Effector CD8-positive, alpha-beta T cell (primary cell): ENCODE measurements around the gene ASPG.

Experiments used
- DNase-seq: peaks from one replicate; lab custom pipeline; 2025; lab: John Stamatoyannopoulos, UW

ASPG gene

GRCh38 chr14:104075530-104076151, 9.9 kb upstream of the ASPG start:
- no peak for DNase-seq

DNA sequence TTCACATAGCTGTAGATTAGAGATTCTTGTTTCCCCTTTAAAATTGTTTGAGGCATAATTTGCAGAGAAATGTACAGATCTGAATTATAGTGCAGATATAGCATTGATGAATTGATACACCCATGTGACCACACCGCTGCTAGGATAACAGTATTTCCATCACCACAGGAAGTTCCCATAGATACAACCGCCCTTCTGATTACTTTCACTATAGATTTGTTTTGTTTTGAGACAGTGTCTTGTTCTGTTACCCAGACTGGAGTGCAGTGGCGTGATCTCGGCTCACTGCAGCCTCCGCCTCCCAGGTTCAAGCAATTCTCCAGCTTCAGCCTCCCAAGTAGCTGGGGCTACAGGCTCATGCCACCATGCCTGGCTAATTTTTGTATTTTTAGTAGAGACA, 8.8 kb upstream of the ASPG start:
- DNase-seq = no peak

DNA sequence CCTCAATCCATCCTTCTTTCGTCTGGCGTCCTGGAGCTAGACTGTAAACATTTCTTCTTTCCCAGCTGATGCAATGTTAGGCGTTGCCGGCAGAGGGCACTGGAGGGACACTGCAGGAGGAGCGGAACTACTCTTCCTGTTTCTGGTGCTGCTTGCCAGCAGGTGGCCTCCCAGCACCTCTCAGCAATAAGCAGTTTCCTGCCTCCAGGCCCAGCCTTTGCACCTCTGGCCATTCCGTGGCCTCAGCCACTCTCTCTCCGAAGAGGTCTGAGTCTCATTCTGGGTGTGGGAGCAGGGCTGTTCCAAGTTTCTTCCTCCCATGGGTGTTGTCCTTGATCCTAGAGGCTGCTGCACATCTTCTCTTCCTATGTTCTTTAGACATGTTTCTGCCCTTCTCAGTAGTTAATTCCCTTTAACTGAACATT, 7.5 kb upstream of the ASPG start:
- peak; percentile 76 for DNase-seq

DNA sequence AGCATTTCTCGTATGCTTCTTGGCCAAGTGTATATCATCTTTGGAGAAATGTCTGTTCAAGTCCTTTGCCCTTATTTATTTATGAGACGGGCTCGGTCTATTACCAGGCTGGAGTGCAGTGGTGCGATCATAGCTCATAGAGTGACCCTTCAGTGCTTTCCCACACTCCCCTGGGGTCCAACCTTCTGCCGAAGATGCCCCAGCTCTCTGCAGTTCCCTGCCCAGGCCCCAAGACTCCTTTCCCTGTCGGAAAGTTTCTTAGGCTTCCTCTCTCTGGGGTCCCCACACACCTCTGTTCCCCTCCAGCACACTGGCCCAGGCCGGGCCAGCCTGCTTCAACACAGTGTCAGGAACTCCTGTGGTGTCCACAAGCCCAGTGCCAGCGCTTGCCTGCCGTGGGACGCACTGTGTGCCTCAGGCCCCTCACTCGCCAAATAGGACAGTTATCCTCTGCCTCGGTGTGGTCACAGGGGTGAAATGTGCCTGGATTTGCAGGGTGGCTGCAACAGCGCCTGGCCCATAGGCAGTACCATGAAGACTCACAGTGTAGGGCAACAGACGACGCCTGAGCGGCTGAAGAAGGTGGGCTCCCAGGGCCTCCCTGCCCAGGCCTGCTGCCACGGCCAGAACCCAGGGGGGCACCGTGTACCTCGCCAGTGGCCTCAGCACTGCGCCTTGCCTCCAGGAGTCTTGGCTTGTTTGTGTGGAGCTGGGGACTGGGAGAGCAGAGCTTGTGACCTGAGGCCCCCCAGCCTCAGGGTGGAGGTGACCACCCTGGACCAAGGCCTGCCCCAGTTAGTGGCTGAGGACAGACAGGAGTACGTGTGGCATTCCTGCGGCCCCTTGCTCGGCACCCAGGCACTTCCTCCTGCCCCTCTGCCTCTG, 4.9 kb upstream of the ASPG start:
- no peak for DNase-seq

DNA sequence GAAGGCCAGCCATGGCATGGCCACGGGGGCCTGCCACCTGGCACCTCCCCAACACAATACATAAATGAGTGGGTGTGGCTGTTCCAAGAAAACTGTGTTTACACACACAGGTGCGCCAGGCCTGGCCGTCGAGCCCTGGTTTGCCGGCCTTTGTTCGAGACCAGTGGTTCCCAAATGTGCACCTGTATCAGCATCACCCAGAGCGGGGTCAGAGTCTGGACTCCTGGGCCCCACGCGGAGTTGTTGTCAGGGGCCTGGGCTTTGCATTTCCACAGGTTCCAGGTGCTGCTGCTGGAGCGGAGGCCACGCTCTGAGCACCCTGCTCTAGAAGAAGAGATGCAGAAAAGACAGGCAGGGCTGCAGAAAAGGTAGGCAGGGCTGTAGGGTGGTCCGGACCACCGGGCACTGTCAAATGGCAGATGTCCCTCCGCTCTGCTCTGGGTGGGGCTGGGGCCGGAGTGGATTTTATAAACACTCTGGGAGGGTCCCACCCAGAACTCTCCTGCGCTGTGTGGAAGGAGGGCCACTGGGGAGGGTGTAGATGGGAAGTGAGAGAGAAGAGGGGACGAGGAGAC, 4.2 kb upstream of the ASPG start:
- no peak for DNase-seq

DNA sequence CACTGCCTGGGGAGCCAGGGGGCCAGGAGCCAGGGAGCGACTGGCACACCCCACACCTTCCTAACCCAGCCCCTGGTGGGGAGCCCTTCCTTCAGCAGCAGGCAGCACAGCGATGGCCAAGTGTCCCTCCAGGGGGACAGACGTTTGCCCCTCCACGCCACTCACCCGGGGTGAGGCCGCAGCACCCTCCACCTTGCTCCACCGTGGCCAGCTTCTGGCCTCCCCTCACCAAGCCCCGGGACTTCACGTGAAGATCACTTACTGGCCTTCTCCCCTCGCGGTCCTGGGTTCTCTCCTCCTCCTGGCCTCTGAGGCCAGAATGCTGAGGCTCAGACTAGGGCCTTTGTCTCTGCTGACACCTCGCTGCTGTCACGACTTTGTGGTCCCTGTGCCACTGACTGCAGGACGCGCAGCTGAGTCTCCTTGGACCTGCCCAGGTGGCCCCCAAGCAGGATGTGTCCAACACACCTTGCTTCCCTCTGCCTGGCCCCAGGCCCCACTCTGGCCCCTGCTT, 3.5 kb upstream of the ASPG start:
- DNase-seq = no peak

DNA sequence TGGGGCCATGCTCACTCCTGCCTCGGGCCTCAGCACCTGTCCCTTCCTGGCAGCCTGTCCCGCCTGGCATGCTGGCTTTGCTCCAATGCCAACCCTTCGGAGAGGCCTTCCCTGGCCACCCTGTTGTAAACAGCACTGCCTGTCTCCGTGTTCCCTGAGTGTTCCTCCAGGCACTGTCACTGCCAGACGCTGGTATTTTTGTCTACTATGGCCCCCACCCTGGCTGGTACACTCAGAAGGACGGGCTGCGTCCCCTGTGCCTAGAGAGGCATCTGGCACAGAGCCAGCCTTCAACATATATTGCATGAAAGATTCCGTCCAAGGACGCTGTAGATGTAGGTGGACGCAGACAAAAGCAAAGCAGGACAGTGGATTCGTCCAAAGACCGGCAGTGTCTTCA, 2.7 kb upstream of the ASPG start:
- DNase-seq = no peak

DNA sequence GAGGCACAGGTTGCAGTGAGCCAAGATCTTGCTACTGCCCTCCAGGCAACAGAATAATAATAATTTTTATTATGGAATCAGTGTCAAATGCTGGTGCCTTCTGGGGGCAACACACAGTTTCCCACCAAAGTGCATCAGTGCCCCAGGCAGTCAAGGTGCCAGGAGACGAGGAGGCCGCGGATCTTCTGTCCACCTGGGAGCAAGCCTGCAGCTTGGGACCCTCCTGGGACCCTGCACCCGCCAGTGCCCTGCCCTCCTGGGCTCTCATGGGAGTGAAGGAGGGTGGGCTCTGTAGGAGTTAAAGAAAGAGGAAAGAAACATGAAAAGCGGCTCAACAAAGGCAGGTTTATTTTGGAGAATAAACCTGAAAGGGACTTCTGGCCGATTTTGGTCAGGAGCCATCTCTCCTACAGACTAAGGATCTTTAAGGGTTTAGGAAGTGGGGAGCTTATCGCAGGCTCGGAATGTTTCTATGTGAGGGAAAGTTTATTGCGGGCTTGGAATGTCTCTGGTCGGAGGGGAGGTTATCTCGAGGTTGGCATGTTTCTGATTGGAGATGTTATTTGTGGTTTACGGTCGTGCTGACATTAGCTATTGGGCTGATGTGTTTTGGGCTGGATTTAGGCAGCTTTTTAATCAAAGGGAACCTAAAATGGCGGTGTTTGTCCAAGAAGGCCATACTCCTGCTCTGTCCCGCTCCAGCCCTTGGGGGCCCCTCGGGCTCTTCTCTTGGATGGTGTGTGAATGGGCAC, 1.1 kb upstream of the ASPG start:
- no peak for DNase-seq

- no peak for DNase-seq
These were observed 345 bp downstream of the ASPG start for GRCh38 chr14:104085889-104086201.

DNA sequence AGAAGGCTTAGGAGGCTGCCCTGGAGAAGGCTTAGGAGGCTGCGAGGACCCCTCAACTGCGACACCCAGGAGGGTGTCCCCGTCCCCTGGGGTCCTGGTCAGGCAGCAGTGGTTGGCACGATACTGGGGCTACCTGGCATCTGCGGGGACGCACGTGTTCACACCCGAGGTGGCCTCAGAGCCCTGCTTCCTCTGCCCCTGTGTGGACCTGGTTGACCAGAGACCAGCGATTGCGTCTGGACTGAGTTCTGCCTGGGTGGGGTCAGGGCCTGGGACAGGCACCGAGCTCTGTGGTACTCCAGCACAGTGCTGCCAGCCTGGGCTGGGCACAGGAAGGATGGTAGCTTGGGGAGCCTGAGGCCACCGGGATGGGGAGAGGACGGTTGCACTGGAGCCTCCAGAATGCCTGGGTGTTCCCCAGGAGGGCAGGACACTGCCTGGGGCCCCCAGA, 735 bp downstream of the ASPG start:
- DNase-seq = no peak

DNA sequence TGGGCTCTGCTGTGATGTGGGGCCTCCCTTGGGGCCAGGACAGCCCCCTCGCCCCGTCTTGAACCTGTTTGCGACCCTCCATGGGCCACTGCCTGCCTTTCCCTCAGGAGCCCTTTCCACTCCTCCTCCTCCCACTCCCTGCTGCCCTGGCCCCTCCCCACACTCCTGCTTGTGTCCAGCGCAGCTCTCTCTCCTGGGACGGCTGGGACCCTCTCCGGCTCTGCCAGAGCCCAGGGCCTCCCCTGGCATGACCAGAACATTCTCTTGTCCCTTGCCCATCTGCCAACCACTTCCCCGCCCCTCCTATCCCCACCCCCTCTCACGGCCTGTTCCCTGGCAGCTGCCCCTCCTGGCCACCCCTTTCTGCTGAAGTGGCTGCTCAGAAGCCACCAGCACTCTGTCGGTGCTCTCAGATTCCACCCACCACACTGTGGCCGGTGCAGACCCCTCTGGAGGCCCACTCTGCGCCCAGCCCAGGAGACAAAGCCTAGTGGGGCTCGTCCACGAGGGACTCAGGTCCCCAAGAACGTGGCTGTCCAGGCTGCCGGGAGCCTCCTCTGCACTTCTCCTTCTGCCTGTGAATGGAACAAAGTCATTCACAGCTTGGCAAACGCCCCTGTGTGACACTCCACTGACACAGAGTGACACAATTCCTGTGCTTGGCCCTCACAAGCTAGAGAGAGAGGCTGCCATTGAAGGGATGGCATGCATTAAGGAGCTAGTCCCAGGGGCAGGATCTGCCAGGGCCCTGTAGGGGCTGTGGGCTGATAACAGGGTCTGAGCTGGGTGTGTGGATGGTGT, 1.4 kb downstream of the ASPG start:
- DNase-seq = no peak

DNA sequence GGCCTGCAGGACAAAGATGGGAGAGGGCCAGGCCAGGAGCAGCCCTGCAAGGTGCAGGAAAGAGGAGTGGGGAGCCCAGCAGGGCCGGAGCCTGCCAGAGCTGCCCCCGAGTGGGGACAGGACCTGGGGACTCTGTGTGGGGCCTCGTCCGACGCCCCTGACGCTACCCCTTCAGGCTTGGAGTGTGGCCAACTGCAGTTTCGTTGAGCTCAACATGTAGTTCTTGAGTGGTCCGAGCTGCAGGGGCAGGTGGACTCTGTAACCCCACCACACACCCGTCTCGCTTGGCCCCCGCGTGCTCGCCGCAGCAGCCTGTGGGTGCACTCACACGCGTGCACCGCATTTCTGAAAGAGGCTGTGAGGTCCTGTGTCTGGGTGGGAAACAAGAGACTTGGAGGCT, 2.0 kb downstream of the ASPG start:
- DNase-seq = no peak

DNA sequence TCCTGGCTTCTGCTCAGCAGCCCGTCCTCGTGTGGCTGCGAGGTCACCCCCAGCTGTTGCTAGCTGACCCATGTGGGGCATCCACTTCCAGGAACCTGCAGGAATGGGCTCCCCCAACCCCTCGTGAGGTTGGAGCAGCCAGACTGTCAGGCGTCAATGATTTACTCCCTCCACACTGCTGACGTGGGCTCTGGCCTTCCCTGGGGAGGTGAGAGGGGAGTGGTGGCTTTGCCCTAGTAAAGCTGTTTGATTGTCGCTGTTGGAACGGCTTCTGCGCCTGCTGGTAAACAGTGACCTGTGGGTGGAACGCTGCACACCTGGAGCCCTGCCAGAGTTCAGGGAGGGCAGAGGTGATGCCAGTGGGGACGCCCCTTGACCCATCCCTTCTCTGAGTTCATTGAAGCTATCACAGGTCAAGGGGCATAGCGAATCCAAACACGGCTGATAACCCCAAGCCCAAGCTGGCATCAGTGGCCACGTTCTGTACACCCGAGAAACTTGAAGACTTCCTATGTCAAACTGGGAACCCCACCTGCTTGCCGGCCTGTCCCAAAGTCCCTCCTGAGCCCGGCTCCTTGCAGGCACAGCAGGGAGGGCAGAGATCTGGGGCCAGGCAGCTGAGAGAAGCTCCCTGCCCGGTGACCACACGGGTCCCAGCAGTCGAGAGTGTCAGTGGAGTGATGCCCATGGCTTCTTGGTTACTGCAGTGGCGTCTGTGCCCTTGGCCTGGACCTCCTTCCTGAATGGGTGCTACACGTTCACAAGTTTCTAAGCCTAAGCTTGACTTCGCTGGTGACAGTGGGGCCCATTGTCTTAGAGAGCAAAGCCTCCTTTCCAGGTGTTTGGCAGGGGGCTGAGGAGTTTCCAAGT, 2.7 kb downstream of the ASPG start:
- DNase-seq = no peak

GRCh38 chr14:104090071-104090748, 4.7 kb downstream of the ASPG start:
- DNase-seq = no peak

DNA sequence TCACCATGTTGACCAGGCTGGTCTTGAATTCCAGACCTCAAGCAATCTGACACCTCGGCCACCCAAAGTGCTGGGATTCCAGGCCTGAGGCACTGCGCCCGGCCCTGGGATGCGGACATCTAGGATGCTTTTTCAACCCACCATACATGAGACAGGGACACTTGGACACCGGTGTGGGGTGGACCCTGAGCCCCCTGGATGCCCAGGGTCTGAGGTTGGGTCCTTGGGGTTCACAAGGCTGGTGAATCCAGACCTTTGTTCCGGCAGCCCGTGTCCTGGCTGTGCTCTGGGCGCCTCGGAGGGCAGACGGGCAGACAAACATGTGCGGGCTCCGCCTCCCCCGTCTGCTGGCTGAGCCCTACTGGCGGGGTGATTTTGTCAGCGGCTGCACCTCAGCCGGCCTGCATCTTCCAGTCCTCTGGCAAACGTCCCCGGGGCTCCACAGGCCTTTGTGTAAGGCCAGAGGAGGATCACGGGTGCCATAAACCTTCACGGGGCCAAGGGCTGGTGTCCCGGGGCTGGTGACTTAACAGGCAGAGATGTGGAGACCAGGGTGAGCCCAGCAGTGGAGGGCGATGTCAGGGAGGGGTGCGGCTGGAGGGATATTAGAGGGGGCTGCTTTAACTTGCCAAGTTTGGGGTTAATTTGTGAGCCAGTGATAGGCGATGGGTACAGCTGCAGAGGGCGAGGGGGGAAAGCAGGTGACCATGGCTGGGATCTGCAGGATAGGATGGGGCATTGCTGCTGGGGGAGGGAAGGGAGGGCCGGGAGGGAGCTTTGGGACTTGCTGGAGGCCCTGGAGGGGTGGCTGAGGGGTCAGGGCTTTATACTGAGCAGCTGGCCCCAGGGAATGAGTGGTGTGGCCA, 5.8 kb downstream of the ASPG start:
- DNase-seq = no peak

GRCh38 chr14:104091927-104092771, 6.6 kb downstream of the ASPG start:
- DNase-seq = no peak

- no peak for DNase-seq
These were observed 7.4 kb downstream of the ASPG start for GRCh38 chr14:104092931-104093365.
